Activated T-helper 17 cell treated with anti-CD3 and anti-CD28 coated beads, Interleukin-2, amount 50 U/mL, for 72 hours (primary cell): ENCODE measurements around the gene TSEN54. TPM values are rescaled to one million over a fixed set of nuclear protein-coding genes. Genes with fewer than 3 reads are reported as not detected.
"Not testable (repeated sequence)": the region's sequence is repeated elsewhere in the genome, so short reads cannot be mapped to it uniquely, and the experiment has no call there.

ENCODE experiments used
- ATAC-seq: fragments of 150-1000 bp; cut with Tn5 transposase; replicated peaks from 2 replicates; pipeline ENCODE4 v1.10.0; 2021; ENCODE audit warnings: mild to moderate bottlenecking, moderate library complexity
- H3K27ac Mint-ChIP-seq: one replicate; pipeline ENCODE4 v1.8.0; 2022; ENCODE audit warnings: mixed read lengths
- H3K27me3 Mint-ChIP-seq: one replicate; pipeline ENCODE4 v1.8.0; 2022; ENCODE audit warnings: mixed read lengths
- H3K36me3 Mint-ChIP-seq: one replicate; pipeline ENCODE4 v1.8.0; 2022; ENCODE audit warnings: low read depth, mild to moderate bottlenecking, mixed read lengths
- H3K4me1 Mint-ChIP-seq: one replicate; pipeline ENCODE4 v1.8.0; 2022; ENCODE audit warnings: mixed read lengths
- H3K4me3 Mint-ChIP-seq: one replicate; pipeline ENCODE4 v1.8.0; 2022; ENCODE audit warnings: mild to moderate bottlenecking, mixed read lengths
- H3K9me3 Mint-ChIP-seq: one replicate; pipeline ENCODE4 v1.8.0; 2022; ENCODE audit warnings: mixed read lengths
- total RNA-seq, 2 donors: library from RNA; stranded (reverse); gene quantifications; one replicate each; pipeline ENCODE4 v1.2.3, GENCODE V29; 2022

TSEN54 gene
- total RNA-seq, 2 donors from 2014 or later: 25.3 to 46.4 TPM

GRCh38 chr17:75514919-75515495 lies 1.3 kb upstream of the TSEN54 start:
- no peak overlapping the region for H3K27ac Mint-ChIP-seq
- no peaks in the 10 kb centered on the region for H3K27me3 Mint-ChIP-seq
- peaks cover 15% of the 10 kb centered on the region for H3K4me1 Mint-ChIP-seq
- no peaks in the 10 kb centered on the region for H3K9me3 Mint-ChIP-seq
- ATAC-seq: peak; percentile 0
- peaks cover 27% of the 10 kb centered on the region for H3K36me3 Mint-ChIP-seq
- peak overlapping the region; percentile 68 for H3K4me3 Mint-ChIP-seq

- H3K4me3 Mint-ChIP-seq: peak within 1 kb of the TSS; percentile 68
- ATAC-seq: peak; percentile 57
- H3K27me3 Mint-ChIP-seq: no peaks in the 10 kb centered on the region
- H3K9me3 Mint-ChIP-seq: no peaks in the 10 kb centered on the region
- peaks cover 15% of the 10 kb centered on the region for H3K4me1 Mint-ChIP-seq
- no peak within 1 kb of the TSS for H3K27ac Mint-ChIP-seq
- peaks cover 30% of the 10 kb centered on the region for H3K36me3 Mint-ChIP-seq
Observed at GRCh38 chr17:75515496-75516254, 653 bp upstream of the TSEN54 start, which contains the start of gene CASKIN2. Gene CASKIN2, minus strand, starts transcription at chr17:75515537. Its CDS starts 1,733 bp downstream, at chr17:75513804.

- Mint-ChIP-seq H3K36me3 (peaks cover 38% of the 10 kb centered on the region), H3K4me3 (peak overlapping the region; percentile 68), H3K4me1 (peaks cover 15% of the 10 kb centered on the region), H3K27ac (peak overlapping the region; percentile 15), H3K27me3 (no peaks in the 10 kb centered on the region), H3K9me3 (no peaks in the 10 kb centered on the region)
- ATAC-seq: peak; percentile 21
Observed at GRCh38 chr17:75516619-75517296, 430 bp downstream of the TSEN54 start.

GRCh38 chr17:75517297-75517865 lies 1.1 kb downstream of the TSEN54 start:
- peak overlapping the region; percentile 15 for H3K27ac Mint-ChIP-seq
- peaks cover 15% of the 10 kb centered on the region for H3K4me1 Mint-ChIP-seq
- H3K36me3 Mint-ChIP-seq: peaks cover 43% of the 10 kb centered on the region
- H3K9me3 Mint-ChIP-seq: no peaks in the 10 kb centered on the region
- peak overlapping the region; percentile 68 for H3K4me3 Mint-ChIP-seq
- no peak for ATAC-seq
- H3K27me3 Mint-ChIP-seq: no peaks in the 10 kb centered on the region

- Mint-ChIP-seq H3K4me1 (peaks cover 15% of the 10 kb centered on the region), H3K27ac (peak overlapping the region; percentile 15), H3K36me3 (peaks cover 51% of the 10 kb centered on the region), H3K9me3 (no peaks in the 10 kb centered on the region), H3K4me3 (peak overlapping the region; percentile 68), H3K27me3 (no peaks in the 10 kb centered on the region)
- no peak for ATAC-seq
Observed at GRCh38 chr17:75518201-75518600, 1.9 kb downstream of the TSEN54 start.

- H3K4me1 Mint-ChIP-seq: peaks cover 15% of the 10 kb centered on the region
- H3K4me3 Mint-ChIP-seq: peak overlapping the region; percentile 68
- peaks cover 52% of the 10 kb centered on the region for H3K36me3 Mint-ChIP-seq
- no peaks in the 10 kb centered on the region for H3K27me3 Mint-ChIP-seq
- no peak overlapping the region for H3K27ac Mint-ChIP-seq
- ATAC-seq: no peak
- H3K9me3 Mint-ChIP-seq: no peaks in the 10 kb centered on the region
Observed at GRCh38 chr17:75518983-75519537, 2.7 kb downstream of the TSEN54 start.

- not testable (repeated sequence) for H3K27ac Mint-ChIP-seq, H3K9me3 Mint-ChIP-seq, H3K27me3 Mint-ChIP-seq, ATAC-seq, H3K4me3 Mint-ChIP-seq
- H3K4me1 Mint-ChIP-seq: peaks cover 15% of the 10 kb centered on the region
- peaks cover 52% of the 10 kb centered on the region for H3K36me3 Mint-ChIP-seq
Observed at GRCh38 chr17:75520413-75520812, 4.1 kb downstream of the TSEN54 start.

GRCh38 chr17:75521290-75521689 lies 5.0 kb downstream of the TSEN54 start:
- H3K9me3 Mint-ChIP-seq: no peaks in the 10 kb centered on the region
- H3K4me3 Mint-ChIP-seq: no peak overlapping the region
- ATAC-seq: no peak
- H3K4me1 Mint-ChIP-seq: peaks cover 15% of the 10 kb centered on the region
- no peak overlapping the region for H3K27ac Mint-ChIP-seq
- peaks cover 52% of the 10 kb centered on the region for H3K36me3 Mint-ChIP-seq
- H3K27me3 Mint-ChIP-seq: no peaks in the 10 kb centered on the region

GRCh38 chr17:75521951-75522727 lies 5.8 kb downstream of the TSEN54 start:
- Mint-ChIP-seq H3K27ac (peak overlapping the region; percentile 15), H3K4me1 (peaks cover 15% of the 10 kb centered on the region), H3K36me3 (peaks cover 52% of the 10 kb centered on the region), H3K27me3 (no peaks in the 10 kb centered on the region), H3K4me3 (no peak overlapping the region), H3K9me3 (no peaks in the 10 kb centered on the region)
- ATAC-seq: no peak

GRCh38 chr17:75523647-75524046 lies 7.3 kb downstream of the TSEN54 start:
- H3K4me1 Mint-ChIP-seq: peaks cover 2% of the 10 kb centered on the region
- no peak for ATAC-seq
- no peak overlapping the region for H3K27ac Mint-ChIP-seq
- H3K36me3 Mint-ChIP-seq: peaks cover 39% of the 10 kb centered on the region
- H3K4me3 Mint-ChIP-seq: no peak overlapping the region
- H3K27me3 Mint-ChIP-seq: no peaks in the 10 kb centered on the region
- H3K9me3 Mint-ChIP-seq: no peaks in the 10 kb centered on the region

GRCh38 chr17:75524269-75524969 lies 8.1 kb downstream of the TSEN54 start:
- H3K4me1 Mint-ChIP-seq: no peaks in the 10 kb centered on the region
- no peaks in the 10 kb centered on the region for H3K9me3 Mint-ChIP-seq
- H3K36me3 Mint-ChIP-seq: peaks cover 31% of the 10 kb centered on the region
- no peak for ATAC-seq
- H3K27me3 Mint-ChIP-seq: no peaks in the 10 kb centered on the region
- no peak overlapping the region for H3K27ac Mint-ChIP-seq
- peak overlapping the region; percentile 22 for H3K4me3 Mint-ChIP-seq

GRCh38 chr17:75524970-75525805 lies 8.9 kb downstream of the TSEN54 start, which contains the start of gene LLGL2:
Gene LLGL2, plus strand, starts transcription at chr17:75525697. Its CDS starts 17,730 bp downstream, at chr17:75543427.
- Mint-ChIP-seq H3K4me3 (peak within 1 kb of the TSS; percentile 77), H3K36me3 (peaks cover 24% of the 10 kb centered on the region)

More at GRCh38 chr17:75524970-75525805, 8.9 kb downstream of the TSEN54 start, which contains the start of gene LLGL2:
- peak; percentile 94 for ATAC-seq
- H3K27ac Mint-ChIP-seq: no peak within 1 kb of the TSS
- no peaks in the 10 kb centered on the region for H3K9me3 Mint-ChIP-seq
- H3K27me3 Mint-ChIP-seq: no peaks in the 10 kb centered on the region
- no peaks in the 10 kb centered on the region for H3K4me1 Mint-ChIP-seq
